ENCODE results near the gene SV2B.

- TF ChIP-seq EZH2 (IDR thresholded peaks at IDR 0.05) (no peak), POLR2AphosphoS5 (IDR thresholded peaks at IDR 0.05; ENCODE audit: borderline replicate concordance, low read depth, low read length) (no peak), FOXP2 (optimal IDR thresholded peaks at IDR 0.05; ENCODE audit: control extremely low read depth, extremely low read length, insufficient read depth) (no peak)
Measured at GRCh38 chr15:91306144-91306543, 206.1 kb downstream of the SV2B start.

Data from SK-N-MC (cell line).